Body of pancreas (tissue), 4 donors: ENCODE data around the gene ADGRL1.
"Not testable (repeated sequence)": the region's sequence is repeated elsewhere in the genome, so short reads cannot be mapped to it uniquely, and the experiment has no call there.

ENCODE experiments used
- POLR2A ChIP-seq, 3 donors: fragments of 450-650 bp; IDR thresholded peaks; one replicate each; pipeline ENCODE4 v1.6.1; 2016; ENCODE audit warnings: antibody characterized with exemption in 3 of 3, mild to moderate bottlenecking in 2 of 3
- TF ChIP-seq, protein P1 (sequence below), 7 experiments: fragments of 450-650 bp in 4 of 7; fragments of 200-600 bp in 3 of 7; sonication (generic) in 3 of 7; IDR thresholded peaks; one replicate each; pipeline ENCODE4 v1.5.1; 2016 to 2019; ENCODE audit warnings: antibody characterized with exemption in 7 of 7

DNA sequence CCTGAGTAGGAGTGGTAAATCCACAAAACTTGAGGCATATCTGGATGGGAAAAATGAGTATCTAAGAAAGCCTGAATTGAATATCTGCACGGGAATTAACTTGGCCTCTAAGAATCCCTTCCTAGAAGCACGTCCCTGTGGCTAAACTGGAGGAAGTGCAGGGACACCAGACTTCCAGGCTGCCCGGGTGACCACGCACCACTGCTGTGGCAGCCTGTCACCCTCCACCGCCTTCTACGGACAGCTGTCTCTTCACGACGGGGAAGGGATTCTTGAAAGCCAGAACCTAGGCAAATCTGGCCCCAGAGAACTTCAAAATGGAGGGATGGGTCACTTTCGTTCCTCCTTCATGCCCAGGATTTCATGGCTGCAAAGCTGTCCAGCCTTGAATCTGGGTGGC is 2.5 kb upstream of the ADGRL1 start:
- TF ChIP-seq, protein P1, sequence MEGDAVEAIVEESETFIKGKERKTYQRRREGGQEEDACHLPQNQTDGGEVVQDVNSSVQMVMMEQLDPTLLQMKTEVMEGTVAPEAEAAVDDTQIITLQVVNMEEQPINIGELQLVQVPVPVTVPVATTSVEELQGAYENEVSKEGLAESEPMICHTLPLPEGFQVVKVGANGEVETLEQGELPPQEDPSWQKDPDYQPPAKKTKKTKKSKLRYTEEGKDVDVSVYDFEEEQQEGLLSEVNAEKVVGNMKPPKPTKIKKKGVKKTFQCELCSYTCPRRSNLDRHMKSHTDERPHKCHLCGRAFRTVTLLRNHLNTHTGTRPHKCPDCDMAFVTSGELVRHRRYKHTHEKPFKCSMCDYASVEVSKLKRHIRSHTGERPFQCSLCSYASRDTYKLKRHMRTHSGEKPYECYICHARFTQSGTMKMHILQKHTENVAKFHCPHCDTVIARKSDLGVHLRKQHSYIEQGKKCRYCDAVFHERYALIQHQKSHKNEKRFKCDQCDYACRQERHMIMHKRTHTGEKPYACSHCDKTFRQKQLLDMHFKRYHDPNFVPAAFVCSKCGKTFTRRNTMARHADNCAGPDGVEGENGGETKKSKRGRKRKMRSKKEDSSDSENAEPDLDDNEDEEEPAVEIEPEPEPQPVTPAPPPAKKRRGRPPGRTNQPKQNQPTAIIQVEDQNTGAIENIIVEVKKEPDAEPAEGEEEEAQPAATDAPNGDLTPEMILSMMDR (IDR thresholded peaks at IDR 0.05) = not testable (repeated sequence)
- not testable (repeated sequence) for TF ChIP-seq POLR2A (IDR thresholded peaks at IDR 0.05)
